CD4-positive, alpha-beta T cell (primary cell): ENCODE data around the gene CERS6. TPM values are rescaled to one million over a fixed set of nuclear protein-coding genes. Genes with fewer than 3 reads are reported as not detected.

Source experiments
- ATAC-seq: fragments of 200-7000 bp; cut with Tn5 transposase; one replicate; pipeline ENCODE4 v1.10.0; 2022; ENCODE audit warnings: mild to moderate bottlenecking; ENCODE audit not compliant: poor library complexity
- CTCF ChIA-PET: fragments of 350-600 bp; sonication (Branson Sonifier 250); formaldehyde crosslinking; loops from one replicate; lab custom pipeline; 2021; ENCODE audit warnings: antibody characterized with exemption, inconsistent platforms; lab: Charles Lee
- POLR2A ChIA-PET: fragments of 350-600 bp; sonication (Branson Sonifier 250); formaldehyde crosslinking; loops from one replicate; lab custom pipeline; 2021; ENCODE audit warnings: antibody characterized with exemption, inconsistent platforms; lab: Charles Lee
- DNase-seq, 14 experiments: peaks; one replicate each; pipeline ENCODE4 v3.0.0-alpha.2; 2013 to 2020; ENCODE audit warnings: mixed read lengths in 2 of 14
- H3K27ac ChIP-seq, 2 donors: one replicate each; pipeline versions ENCODE4 v1.5.1 to v1.7.0; 2013; ENCODE audit warnings: low read length in 2 of 2, low read depth in 1 of 2, mild to moderate bottlenecking in 1 of 2
- H3K27me3 ChIP-seq, 2 experiments: 1 replicate in 1 of 2; 2 replicates in 1 of 2; pipeline versions ENCODE4 v1.6.1 to v1.7.0; 2013; ENCODE audit warnings: low read length in 2 of 2, control low read depth in 1 of 2, mild to moderate bottlenecking in 1 of 2, moderate library complexity in 1 of 2; ENCODE audit not compliant: insufficient read depth in 2 of 2, control insufficient read depth in 1 of 2
- H3K36me3 ChIP-seq: one replicate; pipeline ENCODE4 v1.6.1; 2013; ENCODE audit warnings: low read length, control low read depth; ENCODE audit not compliant: insufficient read depth
- H3K4me1 ChIP-seq: one replicate; pipeline ENCODE4 v1.6.1; 2013; ENCODE audit warnings: low read length, control low read depth; ENCODE audit not compliant: insufficient read depth
- H3K4me3 ChIP-seq: one replicate; pipeline ENCODE4 v1.5.1; 2013; ENCODE audit warnings: mild to moderate bottlenecking, low read length, moderate library complexity
- H3K9me3 ChIP-seq, 2 experiments: 1 replicate in 1 of 2; 2 replicates in 1 of 2; pipeline versions ENCODE4 v1.6.1 to v1.7.0; 2013; ENCODE audit warnings: low read length in 2 of 2, mild to moderate bottlenecking in 2 of 2, control low read depth in 1 of 2, moderate library complexity in 1 of 2; ENCODE audit not compliant: control insufficient read depth in 1 of 2, insufficient read depth in 1 of 2
- H3K27ac Mint-ChIP-seq: one replicate; pipeline ENCODE4 v1.8.0; 2020; ENCODE audit warnings: mixed read lengths
- H3K27me3 Mint-ChIP-seq: one replicate; pipeline ENCODE4 v1.8.0; 2021; ENCODE audit warnings: mixed read lengths
- H3K36me3 Mint-ChIP-seq: one replicate; pipeline ENCODE4 v1.8.0; 2021; ENCODE audit warnings: low read depth, mixed read lengths
- H3K4me1 Mint-ChIP-seq: one replicate; pipeline ENCODE4 v1.8.0; 2021; ENCODE audit warnings: low read depth, mixed read lengths
- H3K4me3 Mint-ChIP-seq: one replicate; pipeline ENCODE4 v1.8.0; 2020; ENCODE audit warnings: mild to moderate bottlenecking, mixed read lengths
- H3K9me3 Mint-ChIP-seq: one replicate; pipeline ENCODE4 v1.8.0; 2020; ENCODE audit warnings: mixed read lengths
- CTCF ChIP-seq: fragments of 200-600 bp; IDR thresholded peaks from one replicate; pipeline ENCODE4 v1.8.0; 2022; ENCODE audit warnings: antibody characterized with exemption, mild to moderate bottlenecking
- intact Hi-C, 2 experiments: fragments of 100-400 bp; cut with DNase I in 1 of 2; cut with micrococcal nuclease in 1 of 2; formaldehyde crosslinking; loops; one replicate each; pipeline versions ENCODE4 v1.15.1 to v1.9.0; 2023 to 2025; cut with DNase I, micrococcal nuclease
- total RNA-seq, 174 experiments: library from RNA in 2 of 174; stranded (reverse) in 2 of 174; gene quantifications; one replicate each; pipeline ENCODE4 v1.2.3 and lab custom pipeline; 2021 to 2026

The CERS6 gene
- total RNA-seq, 2 experiments from 2014 or later: 16.9 to 17.9 TPM

GRCh38 chr2:168602379-168602778 is 146.3 kb downstream of the CERS6 start:
- ATAC-seq: no peak

DNA sequence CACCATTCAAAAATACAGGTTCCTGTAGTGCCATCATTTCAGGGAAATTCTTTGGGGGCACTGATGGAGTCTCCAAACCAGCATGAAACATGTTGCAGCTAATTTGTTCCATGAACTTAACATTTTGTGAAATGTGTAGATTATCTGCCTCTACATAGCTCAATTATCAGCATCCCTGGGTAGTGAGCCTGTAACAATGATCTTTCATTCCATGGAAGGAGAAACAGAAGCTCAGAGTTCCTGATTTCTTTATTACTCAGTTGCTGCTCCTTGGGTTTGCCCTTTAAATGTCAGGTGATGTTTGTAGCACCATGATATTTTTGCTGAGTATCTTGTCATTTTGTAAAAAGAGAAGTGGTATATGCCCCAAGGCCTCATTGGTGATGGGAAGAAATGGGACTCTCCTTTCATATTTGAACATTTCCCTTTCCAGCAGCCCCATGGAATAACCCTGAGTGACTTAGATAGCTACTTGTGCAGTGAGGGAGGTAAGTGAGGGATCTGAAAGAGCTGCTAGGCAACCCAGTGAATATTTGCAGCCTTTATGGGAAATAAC is 146.9 kb downstream of the CERS6 start:
- peaks cover 61% of the 10 kb centered on the region for H3K36me3 Mint-ChIP-seq
- ChIA-PET POLR2A (interaction anchor here (0.6 kb wide), 1 partner anchor 85 kb away, joined by 3 read pairs; no protein-coding TSS in a partner anchor), CTCF (interaction anchor here (1.2 kb wide), 1 partner anchor 25 kb away, joined by 3 read pairs; no protein-coding TSS in a partner anchor)
- no peak overlapping the region for H3K27ac Mint-ChIP-seq
- peaks cover 9 to 20% of the 10 kb centered on the region in 2 experiments for H3K9me3 ChIP-seq
- no peaks in the 10 kb centered on the region for H3K36me3 ChIP-seq
- no peaks in the 10 kb centered on the region for H3K27me3 ChIP-seq
- intact Hi-C loops: no loop called here
- H3K9me3 Mint-ChIP-seq: peaks cover 7% of the 10 kb centered on the region
- no peak overlapping the region for H3K4me3 ChIP-seq
- ATAC-seq: no peak
- no peak overlapping the region for H3K27ac ChIP-seq
- TF ChIP-seq CTCF: no peak
- peaks cover 32% of the 10 kb centered on the region for H3K4me1 Mint-ChIP-seq
- H3K27me3 Mint-ChIP-seq: no peaks in the 10 kb centered on the region
- no peaks in the 10 kb centered on the region for H3K4me1 ChIP-seq
- no peak for DNase-seq
- no peak overlapping the region for H3K4me3 Mint-ChIP-seq

More at GRCh38 chr2:168602379-168602778, 146.3 kb downstream of the CERS6 start:
- peaks cover 56% of the 10 kb centered on the region for H3K36me3 Mint-ChIP-seq
- H3K4me3 ChIP-seq: no peak overlapping the region
- no peak overlapping the region for H3K27ac Mint-ChIP-seq
- H3K9me3 ChIP-seq: peaks cover 9 to 20% of the 10 kb centered on the region in 2 experiments
- DNase-seq: no peak
- ChIA-PET CTCF (no interaction called here), POLR2A (no interaction called here)
- H3K4me1 Mint-ChIP-seq: peaks cover 32% of the 10 kb centered on the region
- no peak for TF ChIP-seq CTCF
- H3K4me1 ChIP-seq: no peaks in the 10 kb centered on the region
- H3K4me3 Mint-ChIP-seq: no peak overlapping the region
- H3K9me3 Mint-ChIP-seq: peaks cover 7% of the 10 kb centered on the region
- no peak overlapping the region for H3K27ac ChIP-seq
- H3K27me3 Mint-ChIP-seq: no peaks in the 10 kb centered on the region
- no peaks in the 10 kb centered on the region for H3K27me3 ChIP-seq
- H3K36me3 ChIP-seq: no peaks in the 10 kb centered on the region
- intact Hi-C loops: no loop called here

DNA sequence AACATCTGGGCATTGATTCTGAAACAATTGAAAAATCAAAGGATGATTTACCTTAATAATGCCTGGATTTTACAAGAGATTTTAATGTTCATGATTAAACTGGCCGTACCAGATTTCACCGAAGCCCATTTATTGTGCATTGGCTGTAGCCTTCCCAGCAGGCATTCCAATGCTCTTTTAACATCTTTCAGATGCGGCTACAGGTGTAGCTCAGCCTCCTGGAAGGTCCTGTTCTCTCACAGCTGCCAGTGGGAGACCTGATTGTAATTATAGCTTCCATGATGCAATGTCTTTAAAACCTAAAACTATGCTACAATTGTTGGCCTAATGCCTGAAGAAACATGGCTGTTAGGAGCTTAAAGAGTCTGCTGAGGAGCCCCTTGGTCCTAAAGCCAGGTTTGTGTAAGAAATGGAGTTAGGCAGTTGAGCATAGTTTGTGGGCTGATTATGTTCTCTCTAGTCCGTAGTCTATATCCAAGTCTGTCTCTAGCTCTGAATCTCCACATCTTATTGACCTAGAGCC is 147.4 kb downstream of the CERS6 start:
- Histone ChIP-seq H3K4me1 (no peaks in the 10 kb centered on the region), H3K4me3 (no peak overlapping the region), H3K9me3 (peaks cover 9 to 20% of the 10 kb centered on the region in 2 experiments), H3K27ac (no peak overlapping the region), H3K36me3 (no peaks in the 10 kb centered on the region), H3K27me3 (no peaks in the 10 kb centered on the region)
- H3K4me1 Mint-ChIP-seq: peaks cover 36% of the 10 kb centered on the region
- DNase-seq (no peak), ATAC-seq (no peak)
- H3K4me3 Mint-ChIP-seq: no peak overlapping the region
- CTCF ChIA-PET: interaction anchor here (1.2 kb wide), 1 partner anchor 25 kb away, joined by 3 read pairs; no protein-coding TSS in a partner anchor
- H3K27me3 Mint-ChIP-seq: no peaks in the 10 kb centered on the region
- no peak overlapping the region for H3K27ac Mint-ChIP-seq
- POLR2A ChIA-PET: interaction anchor here (0.6 kb wide), 1 partner anchor 85 kb away, joined by 3 read pairs; no protein-coding TSS in a partner anchor
- H3K9me3 Mint-ChIP-seq: peaks cover 7% of the 10 kb centered on the region
- TF ChIP-seq CTCF: no peak
- peaks cover 63% of the 10 kb centered on the region for H3K36me3 Mint-ChIP-seq
- intact Hi-C loops: no loop called here
